ENCODE measurements around the gene SNTB2.

SNTB2 gene

GRCh38 chr16:69169051-69169450, 17.9 kb upstream of the SNTB2 start:
- H3K36me3 ChIP-seq (ENCODE audit: insufficient read depth), result no peaks in the 10 kb centered on the region; the same call in 1 of the 2 replicates
- H3K4me2 ChIP-seq, result no peak overlapping the region
- H3K4me3 ChIP-seq (IDR thresholded peaks at IDR 0.05; ENCODE audit: insufficient read depth, low read depth, low read length), result no peak overlapping the region
- no peaks in the 10 kb centered on the region for H3K27me3 ChIP-seq (ENCODE audit: insufficient read depth, low read depth)
- H4K20me1 ChIP-seq (ENCODE audit: insufficient read depth), result no peaks in the 10 kb centered on the region
- H3K27ac ChIP-seq, result no peak overlapping the region
- no peak overlapping the region for H2AFZ ChIP-seq (ENCODE audit: low read depth)
- no peak overlapping the region for H3K9ac ChIP-seq
- no peak for TF ChIP-seq CTCF (conservative IDR thresholded peaks at IDR 0.05; ENCODE audit: low read depth, low read length)
- no peaks in the 10 kb centered on the region for H3K4me1 ChIP-seq (ENCODE audit: low read depth, poor library complexity, severe bottlenecking)
- no peaks in the 10 kb centered on the region for H3K79me2 ChIP-seq (ENCODE audit: insufficient read depth, low read depth)

GRCh38 chr16:69169607-69170352, 17.2 kb upstream of the SNTB2 start:
- Histone ChIP-seq H3K4me3 (IDR thresholded peaks at IDR 0.05; ENCODE audit: insufficient read depth, low read depth, low read length) (no peak overlapping the region), H3K4me2 (no peak overlapping the region), H3K27ac (no peak overlapping the region), H3K79me2 (ENCODE audit: insufficient read depth, low read depth) (no peaks in the 10 kb centered on the region), H3K36me3 (ENCODE audit: insufficient read depth) (no peaks in the 10 kb centered on the region; the same call in 1 of the 2 replicates), H3K9ac (no peak overlapping the region), H3K27me3 (ENCODE audit: insufficient read depth, low read depth) (no peaks in the 10 kb centered on the region), H4K20me1 (ENCODE audit: insufficient read depth) (no peaks in the 10 kb centered on the region), H3K4me1 (ENCODE audit: low read depth, poor library complexity, severe bottlenecking) (no peaks in the 10 kb centered on the region), H2AFZ (ENCODE audit: low read depth) (no peak overlapping the region)
- no peak for TF ChIP-seq CTCF (conservative IDR thresholded peaks at IDR 0.05; ENCODE audit: low read depth, low read length)

- no peaks in the 10 kb centered on the region for H4K20me1 ChIP-seq (ENCODE audit: insufficient read depth)
- H3K4me1 ChIP-seq (ENCODE audit: low read depth, poor library complexity, severe bottlenecking), result no peaks in the 10 kb centered on the region
- H3K4me2 ChIP-seq, result no peak overlapping the region
- H3K36me3 ChIP-seq (ENCODE audit: insufficient read depth), result no peaks in the 10 kb centered on the region; the same call in 1 of the 2 replicates
- no peaks in the 10 kb centered on the region for H3K79me2 ChIP-seq (ENCODE audit: insufficient read depth, low read depth)
- H2AFZ ChIP-seq (ENCODE audit: low read depth), result no peak overlapping the region
- H3K9ac ChIP-seq, result no peak overlapping the region
- no peaks in the 10 kb centered on the region for H3K27me3 ChIP-seq (ENCODE audit: insufficient read depth, low read depth)
- no peak for TF ChIP-seq CTCF (conservative IDR thresholded peaks at IDR 0.05; ENCODE audit: low read depth, low read length)
- H3K27ac ChIP-seq, result no peak overlapping the region
- no peak overlapping the region for H3K4me3 ChIP-seq (IDR thresholded peaks at IDR 0.05; ENCODE audit: insufficient read depth, low read depth, low read length)
These were observed 15.5 kb upstream of the SNTB2 start for GRCh38 chr16:69171325-69172084.

GRCh38 chr16:69176033-69176800, 10.7 kb upstream of the SNTB2 start:
- H3K79me2 ChIP-seq (ENCODE audit: insufficient read depth, low read depth), result no peaks in the 10 kb centered on the region
- TF ChIP-seq CTCF (conservative IDR thresholded peaks at IDR 0.05; ENCODE audit: low read depth, low read length), result no peak
- H3K4me1 ChIP-seq (ENCODE audit: low read depth, poor library complexity, severe bottlenecking), result peaks cover 37% of the 10 kb centered on the region
- H2AFZ ChIP-seq (ENCODE audit: low read depth), result no peak overlapping the region
- H3K27me3 ChIP-seq (ENCODE audit: insufficient read depth, low read depth), result no peaks in the 10 kb centered on the region
- H4K20me1 ChIP-seq (ENCODE audit: insufficient read depth), result no peaks in the 10 kb centered on the region
- H3K27ac ChIP-seq, result no peak overlapping the region
- H3K4me3 ChIP-seq (IDR thresholded peaks at IDR 0.05; ENCODE audit: insufficient read depth, low read depth, low read length), result no peak overlapping the region
- no peak overlapping the region for H3K4me2 ChIP-seq
- H3K9ac ChIP-seq, result no peak overlapping the region
- H3K36me3 ChIP-seq (ENCODE audit: insufficient read depth), result no peaks in the 10 kb centered on the region

Data from KMS-11 (cell line).